ENCODE results near the gene KCTD21.

Gene KCTD21

DNA sequence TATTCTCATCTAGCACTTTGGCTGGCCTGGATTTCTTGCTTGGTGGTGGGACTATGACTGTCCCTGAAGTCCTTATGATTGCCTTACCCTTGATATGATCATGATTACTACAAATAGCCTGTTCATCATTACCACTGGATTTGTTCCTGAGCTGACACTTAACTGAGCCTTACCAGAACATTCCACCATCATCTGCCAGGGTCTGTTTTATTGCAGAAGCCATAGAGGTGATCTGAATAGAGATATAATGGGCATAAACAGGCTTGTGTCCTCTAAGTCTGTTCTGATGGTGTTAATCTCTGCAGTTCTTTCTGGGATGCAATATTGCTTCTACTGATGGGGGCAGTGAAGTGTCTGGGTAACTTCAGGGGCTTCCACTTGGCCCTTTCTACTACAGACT lies 36.6 kb downstream of the KCTD21 start:
- no peak for DNase-seq (ENCODE audit: low read depth)
- H3K4me3 ChIP-seq (replicated peaks; ENCODE audit: low read depth, low read length): no peak overlapping the region
- no peak for TF ChIP-seq CTCF (IDR thresholded peaks at IDR 0.05; ENCODE audit: low read length, missing control alignments)

- TF ChIP-seq CTCF (IDR thresholded peaks at IDR 0.05; ENCODE audit: low read length, missing control alignments): no peak
- no peak for DNase-seq (ENCODE audit: low read depth)
- H3K4me3 ChIP-seq (replicated peaks; ENCODE audit: low read depth, low read length): no peak overlapping the region
Observed at GRCh38 chr11:78150754-78151153, 37.7 kb downstream of the KCTD21 start.

DNA sequence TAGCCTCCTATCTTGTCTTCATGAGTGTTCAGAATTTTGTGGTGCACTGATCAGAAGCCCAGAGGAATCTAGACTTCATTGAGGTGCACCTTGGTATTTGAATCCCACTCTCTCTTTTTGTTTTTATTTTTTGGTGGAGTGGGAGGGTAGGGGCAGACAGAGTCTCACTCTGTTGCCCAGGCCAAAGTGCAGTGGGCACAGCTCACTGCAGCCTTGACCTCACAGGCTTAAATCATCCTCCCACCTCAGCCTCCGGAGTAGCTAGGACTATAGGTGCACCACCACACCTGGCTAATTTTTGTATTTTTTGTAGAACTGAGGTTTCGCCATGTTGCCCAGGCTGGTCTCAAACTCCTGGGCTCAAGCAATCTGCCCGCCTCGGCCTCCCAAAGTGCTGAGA lies 38.1 kb downstream of the KCTD21 start:
- no peak for TF ChIP-seq CTCF (IDR thresholded peaks at IDR 0.05; ENCODE audit: low read length, missing control alignments)
- DNase-seq (ENCODE audit: low read depth): no peak
- no peak overlapping the region for H3K4me3 ChIP-seq (replicated peaks; ENCODE audit: low read depth, low read length)

DNA sequence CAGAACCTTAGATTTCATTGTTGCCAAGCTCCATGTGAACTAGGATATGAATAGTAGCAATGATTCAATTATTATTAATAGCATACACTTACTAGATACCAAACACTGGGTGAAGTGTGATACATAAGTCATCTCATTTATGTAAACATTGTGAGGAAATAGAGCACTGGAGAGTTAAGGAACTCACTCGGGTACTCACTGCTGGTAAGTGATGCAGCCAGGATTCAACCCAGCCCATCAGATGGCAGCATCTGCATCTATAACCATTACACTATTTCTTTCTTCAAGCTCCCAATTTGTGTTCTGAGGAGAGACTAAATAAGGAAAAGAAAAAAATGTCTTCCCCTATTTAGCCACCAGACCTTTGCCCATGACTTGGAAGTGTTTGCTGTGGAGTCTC lies 38.8 kb downstream of the KCTD21 start:
- peak; percentile 48 for TF ChIP-seq CTCF (IDR thresholded peaks at IDR 0.05; ENCODE audit: low read length, missing control alignments)
- no peak overlapping the region for H3K4me3 ChIP-seq (replicated peaks; ENCODE audit: low read depth, low read length)
- peak; percentile 77 for DNase-seq (ENCODE audit: low read depth)

DNA sequence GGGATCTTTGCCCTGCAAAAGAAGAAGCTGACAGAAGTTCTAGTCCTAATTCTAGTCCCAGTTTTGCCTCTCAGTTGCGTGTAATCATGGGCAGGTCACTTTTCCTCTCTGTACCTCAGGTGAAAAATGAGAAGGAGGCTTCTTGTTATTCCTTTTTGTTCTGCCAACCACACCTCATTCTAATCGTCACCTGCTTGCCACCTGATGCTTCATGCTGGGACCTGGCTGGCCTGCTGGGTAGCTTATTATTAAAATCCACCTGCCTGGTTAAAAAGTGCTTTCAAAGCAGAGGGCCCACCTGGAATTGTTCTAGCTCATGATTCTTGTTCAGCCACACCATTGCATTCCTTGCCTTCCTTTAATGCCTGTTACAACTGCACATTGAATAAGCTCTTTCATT lies 40.6 kb downstream of the KCTD21 start:
- TF ChIP-seq CTCF (IDR thresholded peaks at IDR 0.05; ENCODE audit: low read length, missing control alignments): no peak
- no peak overlapping the region for H3K4me3 ChIP-seq (replicated peaks; ENCODE audit: low read depth, low read length)
- no peak for DNase-seq (ENCODE audit: low read depth)

- no peak for TF ChIP-seq CTCF (IDR thresholded peaks at IDR 0.05; ENCODE audit: low read length, missing control alignments)
- H3K4me3 ChIP-seq (replicated peaks; ENCODE audit: low read depth, low read length): no peak overlapping the region
- no peak for DNase-seq (ENCODE audit: low read depth)
Observed at GRCh38 chr11:78145511-78146025, 42.9 kb downstream of the KCTD21 start.

DNA sequence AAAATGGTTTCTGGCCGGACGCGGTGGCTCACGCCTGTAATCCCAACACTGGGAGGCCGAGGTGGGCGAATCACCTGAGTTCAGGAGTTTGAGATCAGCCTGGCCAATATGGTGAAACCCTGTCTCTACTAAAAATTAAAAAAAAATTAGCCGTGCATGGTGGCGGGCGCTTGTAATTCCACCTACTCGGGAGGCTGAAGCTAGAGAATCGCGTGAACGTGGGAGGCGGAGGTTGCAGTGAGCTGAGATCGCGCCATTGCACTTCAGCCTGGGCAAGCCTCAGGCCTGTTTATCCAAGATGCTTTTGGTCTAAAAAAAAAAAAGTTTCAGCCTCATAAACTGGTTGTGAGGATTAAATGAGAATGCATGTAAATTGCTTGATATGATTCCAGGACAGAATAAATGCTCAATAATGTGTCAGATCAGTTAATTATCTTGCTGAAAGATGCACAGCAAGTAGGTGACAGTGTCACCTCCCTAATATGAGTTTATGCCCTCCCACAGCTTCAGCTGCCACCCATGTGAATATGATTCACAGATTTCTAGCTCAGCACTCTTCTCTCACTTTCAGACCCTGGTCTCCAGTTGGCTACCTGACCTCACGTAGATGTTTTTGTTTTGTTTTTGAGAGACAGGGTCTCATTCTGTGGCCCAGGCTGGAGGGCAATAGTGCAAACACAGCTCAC lies 47.9 kb downstream of the KCTD21 start:
- peak overlapping the region; percentile 81 for H3K4me3 ChIP-seq (replicated peaks; ENCODE audit: low read depth, low read length)
- TF ChIP-seq CTCF (IDR thresholded peaks at IDR 0.05; ENCODE audit: low read length, missing control alignments): no peak
- no peak for DNase-seq (ENCODE audit: low read depth)
